Fibroblast of gingiva (primary cell): ENCODE data around the gene ITIH5.

ENCODE experiments used
- DNase-seq: peaks from one replicate; pipeline ENCODE4 v3.0.0-alpha.2; 2011; ENCODE audit warnings: low read depth

Gene ITIH5

DNA sequence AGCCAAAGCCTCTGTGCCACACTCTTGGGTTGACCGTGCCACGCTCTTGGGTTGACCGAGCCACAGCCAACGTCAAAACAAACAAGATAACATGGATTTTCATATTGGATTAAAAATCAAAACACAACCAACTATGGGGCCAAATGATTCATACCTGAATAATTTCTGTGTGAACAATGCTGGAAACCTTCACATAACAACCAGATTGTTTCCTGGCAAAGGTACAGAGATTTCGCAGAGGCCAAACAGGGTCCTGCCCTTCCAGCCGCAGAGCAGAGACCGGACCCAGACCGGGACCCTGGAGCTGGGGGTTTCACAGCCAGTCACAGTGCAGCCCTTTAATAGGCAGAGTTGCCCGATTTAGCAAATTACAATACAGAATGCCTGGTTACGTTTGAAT lies 40.5 kb downstream of the ITIH5 start:
- no peak for DNase-seq

DNA sequence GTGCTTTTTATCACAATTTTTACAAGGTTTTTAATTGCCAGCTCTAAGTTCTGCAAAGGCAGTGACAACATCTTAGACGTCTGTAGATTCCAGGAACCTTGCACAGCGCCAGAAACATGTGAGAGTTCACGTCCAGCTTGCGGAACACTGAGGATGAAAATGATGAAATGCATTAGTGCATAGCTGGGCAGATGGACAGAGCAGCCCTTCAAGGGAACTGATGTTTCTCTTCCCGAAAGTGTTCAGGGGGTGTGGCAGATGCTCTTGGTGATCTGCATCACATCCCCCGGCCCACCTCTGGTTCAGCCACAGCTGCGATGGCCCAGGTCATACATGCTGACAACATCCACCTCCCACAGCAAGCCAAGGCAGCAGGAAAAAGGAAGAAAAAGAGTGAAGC lies 40.9 kb downstream of the ITIH5 start:
- DNase-seq: no peak

DNA sequence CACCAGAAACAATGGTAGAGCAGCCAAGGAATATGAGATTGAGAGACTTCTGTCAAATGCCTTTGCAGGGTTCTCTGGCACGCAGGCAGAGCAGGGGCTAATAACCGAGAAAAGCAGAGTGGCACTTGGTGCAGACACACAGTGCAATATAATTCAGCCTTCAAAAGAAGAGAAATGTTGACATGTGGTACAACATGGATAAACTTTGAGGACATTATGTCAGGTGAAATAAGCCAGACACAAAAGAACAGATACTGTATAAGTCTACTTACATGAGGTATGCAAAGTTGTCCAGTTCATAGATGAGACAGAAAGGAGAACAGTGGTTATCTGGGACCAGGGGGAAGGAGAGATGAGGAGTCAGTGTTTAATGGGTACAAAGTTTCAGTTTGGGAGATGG lies 41.8 kb downstream of the ITIH5 start:
- DNase-seq: no peak

DNA sequence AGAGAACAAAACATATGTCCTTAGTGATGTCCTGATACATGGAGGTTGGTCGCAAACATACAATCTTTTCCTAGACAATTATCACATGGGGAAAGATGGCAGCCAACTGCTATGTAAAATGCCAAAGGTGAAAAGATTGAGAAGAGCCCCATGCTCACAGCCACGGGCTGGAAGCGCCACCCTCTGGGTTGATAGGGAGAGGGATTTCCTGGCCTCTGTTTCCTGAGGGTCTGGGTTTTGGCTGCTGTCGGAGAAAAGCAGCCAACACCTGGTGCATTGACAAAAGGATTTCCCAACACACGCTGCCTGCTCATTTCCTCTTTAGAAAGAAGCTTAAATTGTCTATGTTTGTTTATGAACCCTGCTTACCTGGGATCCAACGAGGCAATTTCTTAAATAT lies 43.8 kb downstream of the ITIH5 start:
- DNase-seq: no peak

DNA sequence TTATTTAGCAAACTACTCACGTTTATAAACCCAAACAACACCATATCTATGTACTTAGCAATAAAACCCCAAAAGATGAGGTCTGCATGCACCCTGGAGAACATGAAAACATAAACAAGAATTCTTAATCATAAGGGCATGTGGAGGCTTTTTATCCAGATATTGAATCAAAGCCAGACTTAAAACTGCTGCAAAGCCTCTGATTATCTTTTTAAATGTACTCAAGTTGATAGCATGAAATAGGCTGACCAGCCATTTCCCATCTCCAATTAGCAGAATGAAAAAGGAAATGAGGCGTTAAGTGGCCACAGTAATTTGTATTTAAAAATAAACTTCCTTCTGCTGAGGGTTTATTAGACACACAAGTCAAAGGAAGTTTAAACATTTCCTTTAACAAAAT lies 48.3 kb downstream of the ITIH5 start:
- DNase-seq: no peak

DNA sequence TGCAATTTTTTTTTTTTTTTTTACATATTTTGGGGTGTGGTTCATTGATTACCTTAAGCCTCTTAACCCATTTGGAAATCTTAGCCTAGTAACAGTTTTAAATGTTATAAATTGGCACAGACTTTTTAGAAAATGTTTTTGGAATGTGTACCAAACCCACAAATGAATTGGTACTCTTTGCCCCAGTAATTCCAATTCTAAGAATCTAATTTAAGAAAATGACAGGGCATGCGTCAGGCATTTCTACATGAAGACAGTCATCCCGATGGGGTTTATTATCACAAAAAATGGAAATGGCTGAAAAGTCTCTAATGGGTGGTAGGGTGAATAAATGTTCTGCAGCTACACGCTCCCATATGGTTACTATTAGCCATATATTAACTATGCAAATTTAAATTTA lies 54.9 kb downstream of the ITIH5 start:
- no peak for DNase-seq

DNA sequence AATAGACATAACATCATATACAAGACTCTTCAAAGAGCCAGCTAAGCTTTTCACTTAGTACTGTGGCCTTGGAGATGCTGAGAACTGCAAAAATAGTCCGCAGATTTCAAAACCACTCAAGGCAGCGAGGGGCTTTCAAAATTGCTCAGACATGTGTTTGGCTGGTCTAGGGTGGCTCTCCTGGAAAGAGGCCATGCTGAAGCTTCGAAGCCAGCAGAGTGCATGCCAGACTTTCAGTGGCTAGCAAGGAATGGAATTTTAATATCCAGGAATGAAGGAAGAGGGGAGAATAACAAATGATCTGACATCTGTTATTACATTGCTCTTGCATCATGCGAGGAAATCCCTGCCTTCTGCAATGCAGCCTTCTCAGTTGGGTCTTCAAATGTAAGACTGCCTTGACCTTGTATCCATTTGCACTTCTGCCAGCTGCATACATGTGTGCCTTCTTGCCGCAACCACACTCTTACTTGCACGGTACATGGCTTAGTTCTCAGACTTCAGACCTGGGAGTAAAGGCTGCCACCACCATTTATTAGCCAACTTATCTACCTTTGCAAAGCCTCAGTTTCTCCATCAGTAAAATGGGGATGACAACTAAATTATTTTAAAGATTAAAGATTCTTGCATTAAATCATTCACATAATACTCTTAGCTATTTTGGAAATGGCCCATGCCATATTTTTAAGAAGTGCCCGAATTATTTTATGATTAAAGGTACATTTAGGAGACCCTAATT lies 55.9 kb downstream of the ITIH5 start:
- peak; percentile 82 for DNase-seq

DNA sequence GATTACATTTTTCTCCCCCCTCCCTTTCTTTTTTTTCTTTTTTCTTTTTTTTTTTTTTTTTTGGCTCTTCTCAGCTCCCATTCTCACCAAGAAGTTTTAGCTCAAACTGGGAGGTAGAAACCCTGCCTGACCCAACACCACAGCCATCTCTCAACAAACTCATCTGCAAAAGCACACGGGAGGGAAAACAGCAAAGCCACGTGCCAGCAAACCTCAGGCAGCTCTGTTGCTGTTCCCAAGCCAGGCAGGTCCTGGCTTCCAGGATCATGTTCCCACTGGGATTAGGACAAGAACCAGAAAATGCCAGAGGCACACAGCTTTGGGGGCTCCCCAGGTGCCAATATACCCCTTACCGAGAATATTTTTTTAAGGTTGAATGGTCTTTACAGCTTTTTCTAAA lies 56.7 kb downstream of the ITIH5 start:
- DNase-seq: no peak

DNA sequence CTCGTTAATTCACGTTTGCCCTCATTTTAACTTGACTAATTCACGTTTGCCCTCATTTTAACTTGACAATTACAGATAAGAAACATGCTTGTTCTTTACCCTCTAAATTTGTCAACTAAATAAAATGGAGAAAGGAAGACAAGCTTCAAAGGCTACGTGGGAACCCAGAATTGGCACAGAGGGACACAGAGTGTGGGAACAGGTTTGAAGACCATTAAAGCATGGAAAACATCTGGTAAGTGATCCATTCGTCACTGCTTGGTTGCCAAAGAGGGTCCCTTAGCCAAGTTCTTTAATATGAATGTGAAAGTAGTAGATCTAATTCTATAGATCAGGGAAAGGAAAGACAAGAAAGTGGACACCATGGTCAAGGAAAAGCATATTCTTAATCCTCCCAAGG lies 57.2 kb downstream of the ITIH5 start:
- no peak for DNase-seq

DNA sequence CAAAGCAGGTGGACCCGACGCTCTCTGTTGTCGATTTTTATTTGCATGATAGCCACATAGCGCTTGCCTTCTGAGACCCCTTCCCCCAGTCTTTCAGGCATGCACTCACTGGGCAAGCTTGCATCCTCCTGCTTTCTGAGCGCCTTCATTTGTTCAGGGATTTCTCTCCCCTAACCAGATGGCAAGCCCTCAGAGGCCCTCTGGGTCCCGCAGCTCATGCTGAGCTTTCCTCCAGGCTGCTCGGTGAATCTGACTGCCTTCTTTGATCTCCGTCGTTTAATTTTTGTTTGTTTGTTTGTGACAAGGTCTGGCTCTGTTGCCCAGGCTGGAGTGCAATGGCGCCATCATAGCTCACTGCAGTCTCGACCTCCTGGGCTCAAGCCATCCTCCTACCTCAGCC lies 58.8 kb downstream of the ITIH5 start:
- DNase-seq: no peak

DNA sequence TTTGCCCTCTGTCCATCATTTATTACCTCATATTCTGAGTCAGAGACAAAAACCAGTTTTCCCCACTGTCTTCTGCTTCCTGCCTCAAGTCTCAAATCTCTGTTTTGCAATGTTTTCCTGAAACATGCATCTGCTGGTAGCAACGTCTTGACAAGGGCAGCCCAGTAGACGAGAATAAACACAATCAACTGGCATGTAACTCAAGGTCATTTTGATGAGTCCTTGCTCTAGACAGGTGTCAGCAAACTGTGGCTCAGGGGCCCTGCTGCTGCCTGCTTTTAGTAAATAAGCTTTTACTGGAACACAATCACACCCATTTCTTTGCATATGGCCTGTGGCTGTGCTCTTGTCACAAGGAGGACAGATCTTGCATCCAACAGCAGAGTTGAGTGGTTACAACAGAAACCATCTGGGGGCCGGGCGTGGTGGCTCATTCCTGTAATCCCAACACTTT lies 59.8 kb downstream of the ITIH5 start:
- DNase-seq: no peak

DNA sequence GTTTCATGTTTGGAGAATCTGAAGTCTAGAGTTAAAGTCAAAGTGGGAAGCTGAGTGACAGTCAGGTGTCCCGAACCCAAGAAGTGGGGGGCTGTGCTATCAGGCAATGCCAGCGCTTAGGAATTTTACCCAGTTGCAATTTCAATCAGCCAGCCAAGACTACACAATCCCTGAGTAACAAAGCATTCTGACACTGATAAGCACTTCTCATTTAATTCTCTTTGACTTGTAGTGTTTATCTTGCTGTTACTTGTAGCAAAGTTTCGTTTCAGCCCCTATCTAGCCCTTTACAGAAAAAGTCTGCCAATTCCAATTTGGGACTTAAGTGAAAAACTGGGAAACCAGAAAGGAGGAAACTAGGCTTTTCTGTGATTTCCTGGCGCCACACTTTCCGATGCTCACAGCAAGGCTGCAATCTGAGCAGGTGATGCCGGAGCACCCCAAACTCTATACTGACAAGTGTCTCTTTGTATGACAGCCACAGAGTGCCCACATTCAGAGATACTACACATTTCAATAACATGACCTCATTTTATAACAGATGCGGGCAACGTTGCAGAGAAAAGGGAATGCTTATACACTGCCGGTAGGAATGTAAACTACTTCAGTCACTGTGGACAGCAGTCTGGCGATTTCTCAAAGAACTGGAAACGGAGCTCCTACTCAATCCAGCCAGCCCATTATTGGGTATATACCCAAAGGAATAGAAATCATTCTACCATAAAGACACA lies 61.0 kb downstream of the ITIH5 start:
- DNase-seq: no peak

DNA sequence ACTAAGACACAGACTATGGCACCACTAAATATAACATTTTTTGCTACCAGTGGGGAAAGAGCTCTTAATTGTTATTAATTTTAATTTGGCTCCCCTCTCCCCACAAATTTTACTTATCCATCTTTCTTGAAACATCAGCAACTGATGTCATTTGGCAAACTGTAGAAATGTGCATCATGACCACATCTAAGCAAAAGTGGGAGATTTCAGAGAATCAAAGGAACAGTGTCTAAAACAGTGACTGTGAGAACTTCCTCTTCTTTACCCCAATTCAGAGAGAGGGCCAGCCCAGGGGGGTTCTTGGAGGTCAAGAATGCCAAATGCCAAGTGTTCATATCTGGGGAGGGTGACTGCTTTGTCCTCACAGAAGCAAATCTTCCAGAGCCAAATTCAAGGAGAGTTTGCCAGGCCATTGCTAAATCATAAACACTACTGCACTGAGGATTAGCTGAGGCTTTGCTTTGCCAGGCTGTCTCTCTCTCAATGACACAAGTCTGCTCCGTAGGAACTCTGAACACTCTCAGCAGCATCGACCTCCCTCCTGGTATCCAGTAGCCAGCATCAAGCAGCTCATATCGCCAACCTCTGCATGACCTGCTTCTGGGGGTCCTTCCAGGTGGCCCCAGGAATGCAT lies 65.6 kb downstream of the ITIH5 start:
- DNase-seq: no peak

DNA sequence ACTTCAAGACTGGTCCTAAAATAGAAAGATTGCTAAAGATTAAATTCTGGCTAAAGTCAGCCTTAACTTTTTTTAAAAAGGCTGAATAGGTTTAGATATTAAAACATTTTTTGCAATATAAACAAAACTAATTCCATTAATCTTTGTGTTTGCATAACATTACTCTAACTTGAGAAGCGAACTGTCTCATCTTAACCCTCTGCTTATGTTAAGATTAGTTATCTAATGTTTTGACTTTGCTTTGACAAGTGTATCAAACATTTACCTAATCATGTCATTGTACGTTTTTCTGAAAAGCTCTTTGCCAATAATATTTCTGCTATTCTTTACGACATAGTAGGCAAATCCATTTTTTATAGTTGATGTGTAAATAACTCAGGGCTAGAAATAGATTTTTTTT lies 68.0 kb downstream of the ITIH5 start:
- DNase-seq: no peak

DNA sequence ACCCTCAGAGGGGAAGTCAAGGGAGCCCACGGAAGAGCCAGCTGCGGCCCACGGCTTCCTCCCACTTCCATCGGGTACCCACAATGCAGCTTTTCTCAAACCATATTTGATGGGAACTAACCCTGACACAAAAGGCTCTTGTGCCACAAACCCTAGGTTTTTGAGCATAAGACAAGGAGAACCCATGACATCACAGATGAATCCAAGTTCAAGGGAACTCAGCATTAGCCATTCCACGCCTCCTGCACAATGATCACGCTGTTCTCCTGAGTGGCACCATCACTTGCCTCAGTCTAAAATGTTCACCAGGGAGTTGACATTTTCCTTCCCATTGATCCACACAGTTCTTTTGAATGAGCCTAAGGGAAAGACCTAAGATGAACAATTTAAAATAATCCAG lies 70.4 kb downstream of the ITIH5 start:
- no peak for DNase-seq

DNA sequence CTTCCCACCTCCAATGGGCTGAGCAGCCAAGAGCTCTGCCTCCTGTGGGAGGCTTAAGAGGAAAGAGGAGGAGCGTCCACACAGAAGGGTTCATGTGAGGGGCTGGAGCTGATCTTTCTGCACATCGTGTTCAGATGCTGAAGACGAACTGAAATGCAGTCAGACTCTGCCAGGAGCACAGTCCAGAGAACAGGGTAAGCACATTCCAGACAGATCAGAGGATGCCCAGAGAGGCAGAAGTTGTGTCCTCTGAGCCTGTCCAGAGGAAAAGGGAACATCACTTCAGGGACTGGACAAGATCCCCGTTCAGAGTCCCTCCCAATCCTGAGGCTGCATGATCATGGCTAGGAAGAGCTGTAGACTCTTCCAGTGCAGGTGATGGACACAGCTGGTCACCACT lies 72.9 kb downstream of the ITIH5 start:
- no peak for DNase-seq

DNA sequence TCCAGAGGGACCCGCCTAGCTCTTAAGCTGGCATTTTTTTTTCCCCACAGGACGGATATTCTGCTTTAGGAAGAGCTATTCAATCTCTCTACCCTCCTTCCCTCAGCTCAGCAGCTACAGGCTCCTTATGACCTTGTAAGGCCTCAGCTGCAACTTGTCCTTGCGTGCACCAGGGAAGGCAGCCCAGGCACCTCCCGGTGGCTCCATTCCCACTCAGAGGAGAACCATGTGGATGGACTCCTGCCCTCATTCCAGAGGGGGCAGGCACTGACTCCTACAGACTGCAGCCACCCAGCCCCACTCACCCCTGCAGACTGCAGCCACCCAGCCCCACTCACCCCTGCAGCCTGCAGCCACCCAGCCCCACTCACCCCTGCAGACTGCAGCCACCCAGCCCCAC lies 73.7 kb downstream of the ITIH5 start:
- DNase-seq: peak; percentile 11

DNA sequence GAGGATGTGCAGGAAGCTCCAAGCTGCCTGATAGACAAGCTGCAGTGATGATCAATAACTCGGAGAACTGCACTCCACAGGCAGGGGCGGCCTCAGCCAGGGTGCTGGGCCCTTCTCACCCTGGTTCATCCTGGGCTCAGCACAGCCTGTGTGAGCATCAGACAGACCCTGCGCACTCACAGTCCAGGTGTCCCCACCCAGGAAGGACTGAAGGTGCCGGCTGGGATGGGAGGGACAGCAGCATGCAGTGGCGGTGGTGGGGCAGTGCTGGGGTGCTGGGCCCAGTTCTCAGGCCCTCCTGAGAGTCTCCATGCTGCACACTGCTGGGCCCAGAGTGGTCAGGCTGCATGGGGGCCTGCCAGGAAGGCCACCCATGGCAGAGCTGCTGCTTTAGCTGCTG lies 74.1 kb downstream of the ITIH5 start:
- DNase-seq: no peak

DNA sequence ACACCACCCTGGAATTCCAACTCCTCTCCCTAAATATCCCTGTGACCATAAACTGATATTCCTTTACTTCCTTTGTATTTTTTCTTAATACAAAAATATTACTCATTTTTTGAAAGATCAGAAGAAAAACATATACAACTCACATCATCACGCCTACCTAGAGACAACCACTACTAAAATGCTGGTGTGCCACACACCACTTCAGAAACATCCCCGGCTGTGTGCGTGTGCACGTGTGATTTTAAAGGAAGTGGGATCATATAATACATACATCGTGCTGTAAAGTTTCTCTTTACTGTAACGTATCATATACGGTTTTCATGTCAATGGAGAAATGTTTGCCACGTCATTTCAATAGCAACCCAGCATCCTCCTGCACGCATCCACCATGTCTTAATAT lies 76.5 kb downstream of the ITIH5 start:
- DNase-seq: no peak

DNA sequence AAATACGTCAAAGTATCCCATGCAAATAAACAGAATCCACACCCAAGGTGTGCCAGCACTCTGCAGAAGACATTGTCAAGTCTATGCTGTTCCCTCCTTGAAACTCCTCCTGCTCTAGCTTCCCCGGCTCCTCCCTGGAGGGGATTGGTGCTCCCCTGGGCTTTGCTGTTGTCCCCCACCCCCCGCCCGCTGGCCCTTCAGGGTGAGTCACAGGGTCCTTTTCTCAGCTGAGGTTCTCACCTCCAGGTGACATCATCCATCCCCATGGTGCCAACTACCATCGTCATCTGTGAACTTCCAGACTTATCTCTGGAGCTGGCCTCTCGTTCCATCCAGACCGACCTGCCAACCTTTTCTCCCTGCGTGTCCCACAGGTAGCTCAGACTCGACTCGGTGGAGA lies 77.0 kb downstream of the ITIH5 start:
- no peak for DNase-seq

DNA sequence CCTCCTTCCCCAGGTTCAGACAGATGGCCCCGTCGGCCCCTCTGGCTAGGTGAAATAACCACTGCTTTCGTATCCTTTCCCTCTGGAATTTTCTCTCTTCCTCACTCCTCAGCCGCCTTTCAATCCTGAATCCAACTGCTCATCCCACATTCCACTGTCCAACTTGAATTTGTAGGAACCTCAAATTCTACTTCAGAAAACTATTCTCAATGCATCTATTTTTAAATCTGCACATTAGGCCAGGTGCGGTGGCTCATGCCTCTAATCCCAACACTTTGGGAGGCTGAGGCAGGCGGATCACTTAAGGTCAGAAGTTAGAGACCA lies 78.9 kb downstream of the ITIH5 start:
- no peak for DNase-seq

DNA sequence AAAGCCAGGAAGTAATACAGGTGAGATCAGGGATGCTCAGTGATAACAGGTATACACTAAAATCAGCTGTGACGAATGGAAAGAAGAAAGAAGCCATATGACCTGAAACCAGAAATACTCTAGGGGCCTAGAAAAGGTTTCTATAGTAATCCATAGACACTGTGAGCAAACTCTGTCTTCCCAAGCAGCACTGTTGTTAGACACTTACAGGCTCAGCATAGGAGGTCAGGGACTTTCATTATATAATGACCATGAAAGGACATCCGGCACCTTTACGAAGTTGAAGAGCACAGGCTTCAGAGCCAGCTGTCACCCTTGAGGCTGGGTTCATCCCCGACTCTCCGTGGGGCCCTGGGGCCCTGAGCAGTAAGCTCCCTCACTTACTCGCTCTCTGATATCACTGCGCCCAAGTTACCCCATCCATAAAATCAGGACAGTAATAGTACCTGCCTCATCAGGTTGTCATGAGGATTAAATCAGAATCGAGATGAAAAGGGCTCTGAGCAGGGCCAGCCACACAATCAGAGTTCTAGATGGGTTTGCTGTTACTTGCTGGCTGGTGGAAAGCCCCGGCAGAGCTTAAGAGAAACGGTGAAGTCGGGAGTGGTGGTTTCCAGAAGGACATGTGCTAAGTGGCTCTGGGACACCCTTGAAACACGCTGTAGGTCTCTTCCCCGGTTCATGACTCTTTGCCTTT lies 79.5 kb downstream of the ITIH5 start:
- no peak for DNase-seq

DNA sequence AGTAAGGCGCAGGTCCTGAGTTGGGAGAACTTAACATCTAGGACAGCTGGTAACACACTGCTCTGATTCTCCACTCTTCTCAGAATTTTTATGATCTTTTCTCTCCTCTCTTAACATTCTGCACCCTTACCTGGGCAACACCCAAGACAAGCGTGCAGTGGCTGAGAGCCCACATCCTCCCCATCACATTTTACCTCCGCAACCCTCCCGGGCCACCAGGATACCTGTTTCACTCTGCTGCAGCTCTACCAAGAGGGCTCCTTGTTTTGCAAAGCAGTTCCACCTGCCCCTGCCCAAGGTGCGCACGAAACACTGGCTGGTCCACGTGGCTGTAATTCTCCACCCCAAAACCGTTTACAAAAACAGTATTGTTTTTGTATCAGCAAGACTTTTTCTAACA lies 81.5 kb downstream of the ITIH5 start:
- DNase-seq: no peak
